Pulmonary artery endothelial cell (primary cell): ENCODE data around the gene LAMA4. TPM values are rescaled to one million over a fixed set of nuclear protein-coding genes. Genes with fewer than 3 reads are reported as not detected.

Experiments
- DNase-seq: peaks from one replicate; pipeline ENCODE4 v3.0.0-alpha.2; 2011; ENCODE audit warnings: low read depth, low spot score
- total RNA-seq: library from RNA; depleted of rRNA; stranded (reverse); fragments of >200 nt; gene quantifications from 2 replicates; pipeline ENCODE4 v1.2.3, GENCODE V29; 2014

LAMA4 gene
- total RNA-seq, 1 donor from 2014 or later, result 516 TPM

DNA sequence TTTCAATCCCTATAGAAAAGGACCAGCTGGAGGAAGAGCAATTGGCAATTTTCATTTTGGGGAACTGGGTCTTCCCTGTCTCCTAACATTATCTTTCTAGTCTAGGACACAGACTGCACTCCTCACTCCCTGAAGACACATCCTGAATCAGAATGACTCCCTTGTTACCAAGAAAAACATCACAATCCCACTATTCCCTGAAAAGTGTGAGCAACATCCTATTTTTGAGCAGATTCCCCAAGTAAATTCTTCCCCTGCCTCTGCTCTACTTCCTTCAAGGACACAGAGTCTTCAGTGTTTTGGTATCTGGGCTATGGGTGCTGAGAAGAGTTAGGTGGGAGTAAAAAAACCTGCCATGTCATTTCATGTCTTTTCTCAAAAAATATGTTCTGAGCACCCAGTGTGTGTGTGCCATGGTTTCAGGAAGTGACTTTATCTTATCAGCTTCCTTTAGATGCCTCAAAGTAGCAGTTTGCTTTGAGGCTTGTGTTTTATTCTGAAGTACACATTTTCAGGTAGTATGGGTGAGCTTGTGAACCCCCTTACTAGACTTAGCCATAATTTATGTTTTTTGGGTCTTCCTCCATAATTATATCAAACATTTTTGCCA, 12.4 kb downstream of the LAMA4 start:
- DNase-seq, result no peak

DNA sequence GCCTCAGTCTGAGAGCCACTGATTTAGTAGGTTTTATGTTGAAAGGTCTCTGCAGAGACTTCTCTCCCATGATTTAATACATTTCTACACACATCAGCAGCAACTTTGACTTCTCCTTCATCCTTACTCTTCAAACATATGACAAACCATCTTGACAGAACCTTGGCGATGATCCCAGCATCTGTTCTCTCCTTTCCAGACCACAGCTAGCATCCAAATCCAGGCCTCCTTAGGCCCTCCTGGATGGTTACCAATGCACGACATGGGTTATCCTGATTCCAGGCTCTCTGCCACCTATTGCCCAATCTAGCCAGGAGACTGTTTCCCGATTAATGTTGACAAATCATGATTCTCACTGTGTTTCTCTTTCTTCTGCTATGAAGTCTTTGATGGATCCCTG, 16.8 kb downstream of the LAMA4 start:
- DNase-seq, result no peak

DNA sequence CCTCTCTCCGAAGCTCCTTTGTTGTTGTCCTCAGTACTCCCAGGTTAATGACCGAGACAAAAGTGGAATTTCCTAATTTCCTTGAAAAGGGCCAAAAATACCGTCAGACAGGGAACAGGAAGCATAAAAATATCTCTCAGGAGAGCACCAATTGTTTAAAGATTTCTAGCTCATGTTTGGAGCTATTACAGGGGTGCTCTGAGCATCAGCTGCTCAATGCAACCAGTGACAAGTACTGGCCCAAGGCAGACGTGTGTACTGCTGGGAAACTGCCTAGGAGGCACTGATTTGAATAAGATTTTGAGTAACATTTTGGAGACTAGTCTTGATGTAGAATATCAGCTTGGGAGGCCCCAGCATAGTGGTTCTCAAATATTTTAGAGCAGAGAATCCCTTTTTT, 17.3 kb downstream of the LAMA4 start:
- no peak for DNase-seq

DNA sequence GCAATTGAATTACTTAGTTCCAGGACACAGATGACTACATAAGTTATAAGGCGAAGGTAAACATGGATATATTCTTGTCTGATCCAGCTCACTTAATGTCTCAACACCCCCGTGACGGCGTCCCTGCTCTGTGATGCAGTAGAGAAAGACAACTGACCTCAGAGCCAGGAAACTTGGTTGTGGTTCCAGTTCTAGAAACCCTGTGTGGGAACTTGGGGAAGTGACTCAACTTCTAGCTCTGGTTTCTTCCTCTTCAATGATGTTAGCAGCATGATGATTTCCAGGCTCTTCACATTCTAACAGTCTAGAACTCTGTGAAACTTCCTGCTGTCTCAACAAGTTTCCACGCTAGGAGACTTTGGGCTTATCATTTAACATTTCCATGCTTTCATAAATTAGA, 18.4 kb downstream of the LAMA4 start:
- no peak for DNase-seq

DNA sequence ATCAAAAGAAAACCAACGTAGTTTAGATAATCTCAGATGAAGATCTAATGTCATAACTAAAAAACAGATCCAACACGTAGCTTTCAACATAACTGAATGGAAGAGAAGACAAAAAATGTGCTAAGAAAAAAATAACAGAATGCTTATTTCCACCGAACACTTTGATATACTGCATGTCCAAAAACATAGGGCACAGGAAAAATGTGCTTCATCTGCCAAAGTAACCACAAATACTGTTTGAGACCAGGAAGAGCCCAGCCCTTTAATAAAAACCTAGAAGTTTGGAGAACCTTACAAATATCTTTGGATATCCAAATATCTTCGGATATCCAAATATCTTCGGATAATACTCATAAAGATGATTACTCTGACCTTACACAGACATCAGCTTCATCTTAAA, 19.8 kb downstream of the LAMA4 start:
- DNase-seq, result no peak

DNA sequence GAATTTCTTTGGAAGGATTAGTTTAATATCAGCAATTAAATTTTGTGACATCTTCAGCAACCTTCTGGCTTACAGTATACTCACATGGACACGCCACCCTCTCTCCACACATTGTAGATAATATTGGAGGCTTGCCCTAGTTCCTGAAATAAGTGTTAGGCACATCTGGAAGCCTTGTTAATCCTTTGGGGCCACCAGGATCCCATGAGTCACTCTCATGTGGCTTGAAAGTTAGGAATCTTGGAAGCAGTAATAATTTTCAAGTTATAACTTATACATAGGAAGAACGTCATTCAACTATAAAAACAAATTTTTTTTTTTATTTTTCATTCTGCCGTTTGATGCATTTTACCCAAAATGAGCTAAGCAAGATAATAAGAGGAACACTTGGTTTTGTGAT, 20.5 kb downstream of the LAMA4 start:
- DNase-seq, result peak; percentile 84

DNA sequence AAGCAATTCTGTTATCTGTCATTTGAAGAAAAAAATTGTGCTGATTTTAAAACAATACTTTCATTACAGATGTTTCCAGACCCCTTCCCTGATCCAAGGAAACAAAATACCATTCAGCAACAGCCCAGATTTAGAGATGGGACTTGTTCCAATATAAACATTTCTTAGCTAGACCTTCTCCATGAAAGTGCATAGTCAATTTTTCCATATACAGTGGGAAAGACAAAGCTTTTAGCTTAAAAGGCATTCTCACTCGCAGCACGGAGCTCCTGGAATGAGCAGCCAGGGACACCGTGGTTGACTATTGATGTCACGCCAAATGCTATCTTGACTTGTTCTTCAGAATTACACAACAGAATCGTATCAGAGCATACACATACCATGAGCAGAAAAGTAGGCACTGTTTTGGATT, 21.5 kb downstream of the LAMA4 start:
- peak; percentile 96 for DNase-seq

DNA sequence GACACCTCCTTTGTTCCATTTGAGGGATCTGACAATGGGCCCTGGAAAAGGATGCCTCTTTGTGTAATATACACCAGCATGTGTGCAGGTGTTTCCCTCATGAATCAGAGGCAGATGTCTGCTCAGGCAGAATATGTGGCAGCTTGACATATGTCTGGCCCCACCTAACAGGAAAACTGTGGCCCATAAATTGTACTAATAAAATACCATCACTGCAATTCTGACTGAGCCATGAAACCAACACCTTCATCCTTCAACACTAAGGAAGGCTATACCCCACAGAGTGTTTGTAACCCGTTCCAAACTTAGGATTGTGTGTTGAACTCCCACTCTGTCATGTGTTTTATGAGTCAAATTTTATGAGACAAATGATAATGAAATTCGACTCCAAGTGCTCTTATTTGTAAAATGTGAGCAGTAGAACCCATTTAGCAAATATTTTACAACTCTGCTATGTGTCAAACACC, 22.7 kb downstream of the LAMA4 start:
- peak; percentile 86 for DNase-seq

DNA sequence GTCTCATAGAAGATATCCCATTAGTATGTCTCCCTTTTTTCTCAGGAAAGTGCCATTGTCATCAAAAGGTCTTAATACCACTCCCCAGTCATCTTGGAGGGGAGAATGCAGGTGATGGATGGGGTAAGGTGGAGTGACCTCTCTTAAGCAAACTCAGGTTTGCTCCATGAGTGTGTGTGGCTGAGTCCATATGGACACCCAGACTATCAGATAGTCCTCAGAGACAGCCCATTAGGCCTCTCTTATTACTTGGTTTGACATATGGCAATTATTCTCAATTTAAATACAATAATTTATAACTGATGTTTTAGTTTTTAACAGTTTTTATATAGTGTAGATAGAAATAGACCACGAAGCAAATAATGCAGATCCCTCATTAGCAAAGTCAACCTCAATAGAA, 23.2 kb downstream of the LAMA4 start:
- DNase-seq, result no peak

DNA sequence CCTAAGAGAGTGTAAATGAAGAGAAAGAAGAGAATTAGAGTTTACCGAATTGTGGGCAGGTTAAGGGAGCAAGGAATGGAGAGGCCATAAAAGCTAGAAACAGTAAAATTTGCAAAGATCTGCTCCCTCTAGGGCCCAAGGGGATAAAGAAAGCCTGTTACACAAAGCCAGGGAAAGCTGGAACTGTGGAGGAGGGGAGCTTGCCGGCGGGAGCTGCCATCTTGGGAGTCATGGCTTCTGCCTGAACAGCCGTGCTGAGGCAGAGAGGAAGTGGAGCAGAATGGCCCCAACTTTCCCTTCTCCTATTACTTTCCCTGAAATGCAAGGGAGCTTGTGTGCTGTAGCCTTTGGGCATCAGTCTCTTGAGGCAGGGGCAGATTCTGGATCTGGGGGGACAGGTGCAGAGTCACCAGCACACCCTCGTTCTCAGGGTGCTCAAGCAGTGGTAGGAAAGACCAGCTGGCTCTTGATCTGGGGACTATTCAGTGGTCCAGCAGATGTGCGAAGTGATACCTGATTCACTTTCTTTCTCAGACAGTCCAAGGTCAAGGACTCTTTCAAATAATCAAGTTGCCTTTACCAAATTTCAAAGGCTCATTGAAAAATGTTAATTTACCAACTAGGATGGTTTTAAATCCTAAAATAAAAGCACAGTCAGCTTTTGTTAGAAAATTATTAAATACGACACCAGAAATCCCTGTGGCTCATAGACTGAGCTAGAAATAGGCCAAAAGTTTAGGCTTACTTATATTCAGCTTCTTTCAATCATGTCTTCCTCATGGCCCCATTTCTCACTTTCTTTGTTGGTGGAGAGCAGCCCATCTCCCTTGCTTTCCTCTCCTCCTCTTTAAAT, 25.7 kb downstream of the LAMA4 start:
- no peak for DNase-seq

DNA sequence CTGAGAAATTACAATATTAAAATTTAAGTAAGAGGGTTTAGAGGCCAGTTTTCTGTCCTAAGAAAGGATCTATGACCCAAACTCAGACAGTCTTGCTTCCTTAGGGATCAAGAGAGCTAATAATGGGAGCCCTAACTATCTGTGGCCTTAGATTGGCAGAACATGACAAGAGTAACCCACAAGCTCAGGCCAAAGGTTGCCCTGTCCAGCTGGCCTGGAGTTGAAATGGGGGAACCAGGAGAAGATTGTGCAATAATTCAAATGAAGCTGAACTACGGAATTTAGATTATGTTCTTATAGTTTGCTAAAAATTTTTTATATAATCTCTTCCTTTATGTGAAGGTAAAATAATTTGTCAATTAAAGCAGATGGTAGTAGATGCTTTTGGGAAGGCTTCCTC, 26.4 kb downstream of the LAMA4 start:
- DNase-seq, result no peak

DNA sequence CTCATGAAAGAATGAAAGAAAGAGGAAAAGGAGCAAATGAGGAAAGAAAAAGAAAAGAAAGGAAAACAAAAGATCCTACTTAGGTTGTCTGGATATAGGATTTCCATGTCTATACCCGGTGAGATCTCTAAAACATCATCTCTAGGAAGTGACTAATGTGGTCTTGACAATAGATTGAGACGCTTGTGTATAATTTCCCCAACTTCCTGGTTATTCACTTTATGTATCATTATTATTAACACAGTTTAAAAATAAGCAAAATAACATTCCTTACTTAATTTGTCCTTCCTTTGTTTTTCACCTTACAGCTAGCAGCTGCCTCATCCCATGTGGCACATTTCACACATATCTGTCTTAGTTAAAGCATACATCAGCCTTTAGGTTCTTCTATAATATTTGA, 27.0 kb downstream of the LAMA4 start:
- peak; percentile 85 for DNase-seq

DNA sequence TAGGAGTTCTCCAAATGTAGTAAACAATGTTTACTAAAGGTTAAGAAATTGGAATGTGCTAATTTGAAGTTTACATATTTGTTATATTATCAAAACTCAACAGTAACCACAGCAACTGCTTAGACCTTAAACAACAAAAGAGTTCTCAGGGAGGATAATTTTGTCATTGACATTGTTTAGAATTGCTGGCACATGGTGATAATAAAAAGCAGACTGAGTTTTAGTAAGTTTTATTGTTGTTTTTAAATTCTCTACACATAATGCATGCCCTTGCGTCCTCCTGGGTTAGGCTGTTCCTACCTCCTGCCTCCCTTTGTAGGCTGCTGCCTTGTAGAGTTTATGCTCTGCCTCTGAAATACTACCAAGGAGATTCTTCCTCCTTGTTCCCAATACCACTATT, 28.7 kb downstream of the LAMA4 start:
- DNase-seq, result no peak

DNA sequence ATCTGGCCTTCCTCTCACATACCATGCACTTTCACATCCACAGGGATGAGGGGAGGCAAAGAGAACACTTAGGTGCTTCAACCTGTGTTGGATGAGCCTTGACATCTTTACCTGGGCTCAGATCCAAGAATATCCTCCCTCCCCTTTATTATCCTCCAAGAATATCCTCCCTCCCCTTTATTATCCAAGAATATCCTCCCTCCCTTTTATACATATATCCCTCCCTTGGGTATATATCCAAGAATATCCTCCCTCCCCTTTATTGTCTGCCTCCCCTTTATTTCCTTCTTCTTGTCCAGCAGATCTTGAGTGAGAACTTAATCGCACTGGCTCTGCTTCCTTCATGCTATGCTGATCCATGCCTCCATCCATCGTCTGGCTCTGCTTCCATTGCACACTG, 30.3 kb downstream of the LAMA4 start:
- no peak for DNase-seq

DNA sequence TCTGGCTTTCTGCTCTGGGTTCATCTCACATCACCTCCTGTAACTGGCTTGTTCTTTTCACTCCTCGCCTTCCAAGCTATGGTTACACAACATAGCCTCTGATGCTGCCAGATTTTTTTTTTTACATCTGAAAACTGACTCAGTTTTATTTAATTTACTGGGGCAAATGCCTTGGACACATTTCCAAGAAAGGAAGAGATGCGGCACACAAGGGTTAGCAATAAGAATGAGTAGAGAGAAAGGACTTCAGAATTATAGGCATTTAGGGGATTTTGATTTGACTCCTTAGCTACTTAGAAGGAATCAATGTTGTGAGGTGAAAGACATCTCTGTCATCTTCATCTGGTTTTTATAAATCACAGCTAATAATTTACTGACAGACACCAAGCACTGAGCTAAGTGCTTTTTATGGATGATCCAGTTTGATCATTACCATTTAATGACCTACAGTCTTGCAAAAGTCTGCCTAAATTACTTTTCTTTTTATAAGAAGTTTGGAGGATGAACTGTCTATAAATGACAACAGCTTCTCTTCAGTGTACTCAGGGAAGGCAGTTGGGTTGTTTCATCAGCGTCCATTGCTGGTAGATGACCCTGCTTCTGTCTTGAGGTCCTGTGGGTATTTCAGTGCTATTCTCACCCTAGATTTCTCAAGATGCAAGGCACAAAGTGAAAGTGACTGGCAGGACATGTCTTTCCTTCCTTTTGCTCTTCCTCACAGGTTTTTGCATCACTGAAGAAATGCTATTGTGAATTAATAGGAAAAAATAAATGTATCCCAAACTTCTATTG, 31.1 kb downstream of the LAMA4 start:
- DNase-seq, result no peak

DNA sequence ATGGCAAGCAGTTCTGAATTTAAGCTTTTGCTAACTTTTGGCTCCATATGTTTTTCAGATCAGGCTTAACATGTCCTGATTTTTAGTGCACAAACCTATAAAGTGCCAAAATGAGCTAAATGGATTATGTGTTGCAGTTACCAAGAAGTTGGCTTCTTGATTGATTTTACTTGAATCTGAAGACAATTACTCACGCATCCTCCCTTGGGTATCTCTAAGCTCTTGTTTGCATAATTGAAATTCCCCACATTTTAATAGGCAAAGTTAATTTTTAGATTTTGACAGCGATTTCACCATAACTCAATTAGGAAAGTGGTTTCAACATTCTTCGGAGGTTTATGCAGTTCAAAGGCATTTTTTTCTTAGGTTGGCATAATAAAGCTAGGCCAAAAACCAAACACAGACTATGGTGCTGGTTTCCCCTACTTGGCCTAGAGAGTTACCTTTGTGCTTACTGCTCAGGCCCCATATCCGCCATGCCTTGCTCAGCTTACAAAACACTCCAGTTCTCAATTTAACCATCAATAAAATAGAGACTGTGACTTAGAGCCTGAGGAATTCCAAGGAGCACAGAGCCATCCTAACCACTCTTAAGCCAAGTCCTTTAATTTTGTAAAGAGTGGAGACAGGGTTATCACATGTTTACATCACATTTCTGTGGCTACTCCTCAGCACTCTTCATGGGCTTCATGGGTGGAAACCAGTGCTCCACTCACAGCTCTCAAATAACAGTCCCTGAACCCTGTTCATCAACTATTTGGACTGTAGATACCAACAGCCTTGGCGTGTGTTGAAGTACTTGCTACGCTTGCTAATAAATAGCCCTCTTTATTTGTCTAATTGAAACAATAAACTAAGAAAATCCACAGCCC, 32.1 kb downstream of the LAMA4 start:
- no peak for DNase-seq

DNA sequence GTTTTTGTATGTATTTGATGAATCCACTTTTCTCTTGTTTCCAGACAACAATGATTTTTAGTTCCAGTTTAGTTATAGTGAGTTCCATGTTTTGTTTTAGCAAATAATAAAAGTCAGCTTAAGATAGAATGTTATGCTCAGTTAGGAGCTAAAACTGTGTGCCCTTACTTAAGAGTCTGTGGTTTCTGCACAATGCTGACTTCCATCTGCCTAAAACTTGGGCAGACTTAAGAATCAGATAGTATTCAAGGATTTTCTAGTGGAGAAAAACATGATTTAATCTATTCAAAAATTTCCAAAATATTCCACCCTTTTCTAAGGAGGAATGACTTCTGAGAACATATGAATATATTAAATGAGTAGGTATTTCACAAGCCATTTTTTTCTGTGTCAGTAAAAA, 32.8 kb downstream of the LAMA4 start:
- DNase-seq, result no peak

DNA sequence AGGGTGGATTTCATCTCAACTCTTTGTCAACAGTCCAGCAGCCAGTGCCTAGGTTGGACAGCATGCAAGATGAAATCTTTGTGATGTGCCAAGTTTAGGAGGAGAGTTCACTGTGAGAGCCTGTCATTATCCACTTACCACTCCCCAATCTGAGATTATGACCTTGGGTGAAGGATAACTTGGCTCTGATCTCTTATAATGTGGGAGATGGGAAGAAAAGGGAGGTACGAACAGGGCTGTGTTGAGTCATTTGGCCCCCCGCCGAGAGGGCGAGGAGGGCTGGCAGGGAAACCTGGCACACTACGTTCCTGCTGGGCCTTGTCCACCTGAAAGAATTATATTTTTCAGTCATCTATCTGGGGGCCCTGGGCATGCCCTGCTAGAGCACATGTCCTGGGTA, 35.8 kb downstream of the LAMA4 start:
- no peak for DNase-seq

DNA sequence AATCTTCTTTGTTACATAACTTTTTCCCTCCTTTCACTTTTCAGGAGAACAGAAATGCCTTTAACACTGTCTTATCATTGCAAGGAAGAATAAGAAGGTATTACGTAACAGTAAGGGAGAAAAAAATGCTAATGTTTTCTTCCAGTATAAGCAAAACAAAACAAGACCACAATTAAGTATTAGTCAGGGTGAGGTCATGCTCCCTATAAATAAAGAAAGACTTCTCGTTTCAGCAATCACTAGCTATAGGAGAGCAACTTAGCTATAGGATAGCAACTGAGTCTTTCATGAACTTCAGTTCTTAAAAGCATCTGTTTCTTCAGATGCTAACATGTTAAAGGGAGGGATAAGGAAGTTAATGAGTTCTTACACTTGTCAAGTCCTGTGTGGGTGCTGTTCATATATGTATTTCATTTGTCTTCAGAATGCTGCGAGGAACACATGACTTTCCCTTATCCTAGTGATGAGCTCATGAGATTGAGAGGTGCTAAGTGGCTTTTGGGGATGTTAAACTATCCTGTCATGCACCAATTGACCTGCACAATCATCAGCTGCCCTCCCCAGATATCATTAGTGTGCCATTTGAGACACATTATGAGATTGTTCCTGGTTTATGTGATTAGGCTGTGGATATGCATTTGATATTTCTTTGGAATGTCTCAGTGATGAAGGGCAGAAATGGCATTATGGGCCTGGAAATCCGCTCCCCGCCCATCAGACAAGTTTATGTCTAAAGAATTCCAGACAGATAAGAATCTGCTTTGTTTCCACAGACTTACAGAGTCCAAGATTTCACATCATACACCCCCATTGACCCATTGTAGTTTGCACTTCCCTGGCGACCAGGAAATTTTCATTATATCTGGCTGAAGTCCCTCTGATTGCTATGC, 37.5 kb downstream of the LAMA4 start:
- DNase-seq, result peak; percentile 90
